HL-60 (cell line): ENCODE results near the gene NTN3.

Experiments used
- DNase-seq, 2 experiments: peaks; one replicate each; pipeline ENCODE4 v3.0.0-alpha.2; 2010 to 2020; ENCODE audit warnings: low read depth in 1 of 2, low spot score in 1 of 2
- H3K27ac ChIP-seq: fragments of 250-450 bp; sonication (Bioruptor Pico); replicated peaks from 2 replicates; pipeline ENCODE4 v1.5.1; 2020; ENCODE audit warnings: mild to moderate bottlenecking, moderate library complexity
- H3K27me3 ChIP-seq: fragments of 250-450 bp; sonication (Bioruptor Pico); 2 replicates; pipeline ENCODE4 v1.5.1; 2021; ENCODE audit warnings: mild to moderate bottlenecking, moderate library complexity; ENCODE audit not compliant: insufficient read depth, poor library complexity, severe bottlenecking
- H3K4me3 ChIP-seq: replicated peaks from 2 replicates; pipeline ENCODE4 v1.5.1; 2011; ENCODE audit warnings: mild to moderate bottlenecking, control low read depth, low read length; ENCODE audit not compliant: insufficient read depth
- CTCF ChIP-seq: IDR thresholded peaks from one replicate; pipeline ENCODE4 v1.5.1; 2011; ENCODE audit warnings: low read length, control low read depth, inconsistent platforms; ENCODE audit not compliant: insufficient read depth
- GABPA ChIP-seq: IDR thresholded peaks from 2 replicates; pipeline ENCODE4 v1.6.1; 2012; ENCODE audit warnings: low read depth
- POLR2AphosphoS5 ChIP-seq: IDR thresholded peaks from 2 replicates; pipeline ENCODE4 v1.6.1; 2012; ENCODE audit warnings: low read depth
- REST ChIP-seq: IDR thresholded peaks from 2 replicates; pipeline ENCODE4 v1.6.1; 2012; ENCODE audit warnings: low read depth; ENCODE audit not compliant: insufficient replicate concordance
- SPI1 ChIP-seq: IDR thresholded peaks from 2 replicates; pipeline ENCODE4 v1.6.1; 2012; ENCODE audit warnings: low read depth, mild to moderate bottlenecking, borderline replicate concordance

The NTN3 gene

GRCh38 chr16:2473446-2473926, 2.4 kb downstream of the NTN3 start:
- Histone ChIP-seq H3K4me3 (peak overlapping the region; percentile 14), H3K27me3 (peaks cover 23% of the 10 kb centered on the region), H3K27ac (no peak overlapping the region)
- peak in 1 of 2 experiments; percentile 76 for DNase-seq
- TF ChIP-seq SPI1 (no peak), CTCF (no peak), GABPA (no peak), REST (no peak), POLR2AphosphoS5 (no peak)

- Histone ChIP-seq H3K4me3 (peak overlapping the region; percentile 60), H3K27me3 (peaks cover 23% of the 10 kb centered on the region), H3K27ac (peak overlapping the region; percentile 86)
- TF ChIP-seq CTCF (peak; percentile 42), SPI1 (no peak)
- DNase-seq, result peak; percentile 41 to 58
Observed at GRCh38 chr16:2473999-2474876, 3.1 kb downstream of the NTN3 start.

GRCh38 chr16:2474877-2475412, 3.8 kb downstream of the NTN3 start, which contains the start of gene TBC1D24:
Gene TBC1D24, plus strand, starts transcription at chr16:2475127. Its CDS starts 21,022 bp downstream, at chr16:2496149.
- DNase-seq, result peak; percentile 79 to 80
- no peak for TF ChIP-seq CTCF
- Histone ChIP-seq H3K27ac (peak within 1 kb of the TSS; percentile 86), H3K27me3 (peaks cover 17% of the 10 kb centered on the region), H3K4me3 (peak within 1 kb of the TSS; percentile 60)

GRCh38 chr16:2475413-2476344, 4.6 kb downstream of the NTN3 start:
- DNase-seq, result no peak
- H3K27ac ChIP-seq, result no peak overlapping the region
- peak overlapping the region; percentile 60 for H3K4me3 ChIP-seq
- TF ChIP-seq POLR2AphosphoS5 (no peak), GABPA (no peak), SPI1 (no peak), REST (no peak)
- H3K27me3 ChIP-seq, result peaks cover 9% of the 10 kb centered on the region
